Right forelimb (tissue), 1 donor: Measurements from ENCODE around the gene RSPH10B.
"Not testable (repeated sequence)": the region's sequence is repeated elsewhere in the genome, so short reads cannot be mapped to it uniquely, and the experiment has no call there.

Experiments
- DNase-seq: peaks from one replicate; pipeline ENCODE4 v3.0.0-alpha.2; 2018

RSPH10B gene

DNA sequence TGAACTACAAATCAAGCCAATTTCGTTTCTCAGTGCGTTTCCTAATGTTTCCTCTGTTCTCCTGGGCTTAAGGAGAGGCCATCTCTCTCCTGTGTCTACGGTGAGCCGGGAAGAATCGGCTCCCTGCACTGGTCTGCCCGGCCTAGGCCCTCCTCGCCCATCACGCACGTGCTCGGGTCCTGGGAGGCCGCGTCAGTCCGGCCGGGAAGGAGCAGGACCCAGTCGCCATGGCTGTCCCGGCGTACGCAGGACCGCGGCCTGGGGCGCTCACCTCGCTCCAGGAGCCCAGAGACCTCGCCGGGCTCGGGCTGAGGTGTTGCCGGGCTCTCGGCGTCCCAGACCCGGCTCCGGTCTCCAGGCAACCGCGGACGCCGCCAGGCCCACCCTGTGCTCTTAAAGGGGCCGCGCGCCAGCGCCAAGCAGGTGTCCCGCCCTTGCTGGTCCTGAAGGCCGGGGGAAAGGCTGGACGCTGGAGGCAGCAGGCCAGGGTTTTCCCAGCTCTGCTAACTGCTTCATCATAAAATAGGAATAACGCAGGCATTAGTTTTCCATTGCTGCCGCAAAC lies at the start of gene RSPH10B:
RSPH10B (minus strand) TSS at position 343 of the 565 bp plus-strand sequence. CDS start 3,573 bp downstream, outside the sequence.
- DNase-seq = not testable (repeated sequence)

DNA sequence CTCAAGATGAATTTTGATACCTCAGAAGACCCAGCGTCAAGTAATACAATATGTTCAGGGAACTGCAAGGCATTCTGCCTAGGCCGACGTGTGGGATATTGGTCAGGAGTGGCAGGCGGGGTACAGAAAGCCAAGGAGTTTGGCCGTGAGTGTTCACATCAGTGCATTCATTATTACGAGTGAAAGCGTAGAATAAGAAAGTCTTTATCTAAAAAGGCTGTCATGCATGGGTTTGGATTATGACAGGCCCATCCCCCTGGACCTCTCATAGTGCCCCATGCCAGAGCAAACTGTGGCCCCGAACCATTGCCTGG lies 46.1 kb upstream of the RSPH10B start:
- DNase-seq = no peak

DNA sequence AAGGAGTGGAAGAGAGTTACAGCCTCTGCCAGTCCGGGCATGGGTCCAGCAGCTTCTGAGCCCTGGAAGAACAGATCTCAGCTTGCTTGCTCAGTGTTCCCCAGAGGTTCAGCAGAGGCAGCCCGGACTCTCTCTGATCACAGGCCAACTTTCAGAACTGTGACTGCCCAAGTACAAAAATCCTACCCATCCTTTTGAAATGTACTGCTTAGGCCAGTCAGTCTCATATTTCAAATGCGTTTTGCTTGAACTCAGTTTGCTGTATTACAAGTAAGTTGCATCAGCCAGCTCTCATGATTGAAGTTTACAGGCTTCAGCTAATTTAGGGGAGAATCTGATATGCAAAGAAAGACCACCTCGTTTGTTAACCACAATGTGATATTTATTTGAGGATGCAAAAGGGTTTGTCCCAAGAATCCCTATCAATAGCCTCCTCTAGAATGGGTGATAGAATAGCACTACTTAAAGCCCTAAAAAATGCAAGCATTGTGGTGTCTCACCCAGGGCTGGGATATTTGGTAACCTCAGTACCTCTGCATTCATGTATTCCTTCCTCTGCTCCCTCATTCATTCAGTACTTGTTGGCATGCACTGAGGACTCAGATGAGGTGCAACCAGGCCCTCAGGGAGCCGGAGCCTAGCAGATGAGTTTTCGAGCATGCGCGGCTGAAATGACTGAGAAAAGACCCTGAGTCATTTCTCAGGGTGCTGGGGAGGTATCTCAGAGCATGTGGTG lies 45.6 kb upstream of the RSPH10B start:
- peak; percentile 75 for DNase-seq

DNA sequence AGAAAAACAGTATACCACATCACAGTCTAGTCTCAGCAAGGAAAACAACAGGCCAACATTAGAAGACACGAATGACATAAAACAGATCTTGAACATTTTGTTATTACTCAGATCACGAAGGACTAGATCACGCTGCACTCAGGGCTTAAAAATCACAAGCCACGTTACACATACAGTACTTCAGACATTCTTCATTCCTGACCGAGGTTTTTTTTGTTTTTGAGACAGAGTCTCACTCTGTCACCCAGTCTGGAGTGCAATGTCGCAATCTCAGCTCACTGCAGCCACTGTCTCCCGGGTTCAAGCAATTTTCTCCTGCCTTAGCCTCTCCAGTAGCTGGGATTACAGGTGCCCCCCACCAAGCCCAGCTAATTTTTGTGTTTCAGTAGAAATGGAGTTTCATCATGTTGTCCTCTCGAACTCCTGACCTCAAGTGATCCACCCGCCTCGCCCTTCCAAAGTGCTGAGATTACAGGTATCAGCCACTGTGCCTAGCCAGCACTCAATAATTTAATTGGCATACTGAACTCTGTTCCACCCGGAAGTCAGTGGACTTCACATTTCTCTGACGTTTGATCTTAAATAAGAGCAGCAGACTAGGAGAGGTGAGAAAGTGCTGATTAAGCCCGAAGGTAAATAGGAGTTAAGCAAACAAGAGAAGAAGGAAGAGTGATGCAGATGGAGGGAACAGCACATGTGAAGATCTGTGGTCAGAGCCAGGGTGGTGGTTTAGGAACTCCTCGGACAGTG lies 42.0 kb upstream of the RSPH10B start:
- DNase-seq = no peak

DNA sequence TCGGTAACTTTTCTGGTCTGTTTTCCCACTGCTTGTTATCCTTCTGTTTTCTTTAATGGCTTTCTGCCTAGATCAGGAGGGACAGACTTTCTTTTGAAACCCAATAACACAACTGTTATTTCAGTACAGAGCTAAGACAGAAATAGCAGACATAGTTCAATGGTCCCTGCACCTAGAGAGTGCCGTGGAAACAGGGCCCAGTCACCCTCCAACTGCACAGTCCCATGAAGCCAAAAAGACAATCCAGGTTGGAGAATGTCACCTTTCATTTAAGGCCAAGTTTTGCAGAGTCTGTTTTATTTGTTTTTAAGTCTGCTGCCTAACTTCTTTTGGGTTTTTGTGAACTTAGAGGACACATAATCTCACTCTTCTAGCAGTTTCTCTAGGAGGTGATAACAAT lies 41.1 kb upstream of the RSPH10B start:
- DNase-seq = no peak

DNA sequence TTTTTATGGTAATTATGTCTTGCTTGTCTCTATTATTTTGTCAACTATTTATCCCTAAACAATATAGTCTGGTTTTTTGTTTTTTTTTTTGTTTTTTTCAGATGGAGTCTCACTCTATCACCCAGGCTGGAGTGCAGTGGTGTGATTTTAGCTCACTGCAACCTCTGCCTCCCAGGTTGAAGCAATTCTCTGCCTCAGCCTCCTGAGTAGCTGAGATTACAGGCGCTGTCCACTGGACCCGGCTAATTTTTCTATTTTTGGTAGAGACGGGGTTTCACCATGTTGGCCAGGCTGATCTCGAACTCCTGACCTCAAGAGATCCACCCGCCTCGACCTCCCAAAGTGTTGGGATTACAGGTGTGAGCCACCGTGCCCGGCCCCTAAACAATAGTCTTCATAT lies 39.9 kb upstream of the RSPH10B start:
- DNase-seq = not testable (repeated sequence)

DNA sequence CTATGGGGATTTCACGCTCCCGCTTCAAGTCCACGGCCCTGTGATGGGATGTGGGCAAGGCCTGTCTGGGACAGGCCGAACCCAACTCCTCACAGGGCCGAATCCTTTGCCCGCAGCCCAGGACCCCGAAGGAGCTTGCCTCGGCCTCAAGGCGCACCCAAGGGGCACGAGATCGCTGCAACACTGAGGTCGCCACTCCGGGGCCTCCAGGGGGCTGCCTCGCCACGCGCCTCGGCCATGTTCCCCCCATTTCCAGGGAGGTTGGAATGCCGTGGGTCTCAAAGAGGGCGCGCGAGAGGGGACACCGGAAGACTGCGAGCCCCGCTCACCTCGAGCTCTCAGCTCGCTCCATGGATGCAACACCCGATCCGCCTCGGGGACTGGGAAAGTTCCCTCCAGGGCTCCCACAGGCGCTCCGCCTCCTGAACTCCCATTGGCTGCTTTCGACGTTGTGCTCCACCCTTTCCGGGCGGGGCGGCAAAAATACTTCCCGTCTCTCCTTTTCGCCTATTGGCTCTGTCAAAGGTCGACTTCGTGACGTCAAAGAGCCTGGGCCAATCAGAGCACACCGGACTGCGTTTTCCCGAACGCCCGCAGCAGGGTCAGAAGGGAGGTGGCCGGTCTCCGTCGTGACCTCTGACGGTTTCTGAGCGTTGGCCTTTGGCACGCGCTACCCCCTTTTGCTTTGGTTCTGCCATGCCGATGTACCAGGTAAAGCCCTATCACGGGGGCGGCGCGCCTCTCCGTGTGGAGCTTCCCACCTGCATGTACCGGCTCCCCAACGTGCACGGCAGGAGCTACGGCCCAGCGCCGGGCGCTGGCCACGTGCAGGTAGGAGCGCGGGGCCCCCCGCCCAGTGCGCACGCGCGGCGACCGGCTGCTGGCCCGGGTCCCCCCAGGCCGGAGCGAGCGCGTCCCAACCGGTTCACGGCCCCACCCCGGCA lies 38.5 kb upstream of the RSPH10B start, which contains the start of the genes AIMP2 and PMS2:
AIMP2 (plus strand) TSS at position 605 of the 944 bp plus-strand sequence; CDS start at position 697, 92 bp downstream.
PMS2 (minus strand) TSS at position 382 of the 944 bp plus-strand sequence; CDS start at position 352, 30 bp downstream.
- DNase-seq = peak; percentile 97

DNA sequence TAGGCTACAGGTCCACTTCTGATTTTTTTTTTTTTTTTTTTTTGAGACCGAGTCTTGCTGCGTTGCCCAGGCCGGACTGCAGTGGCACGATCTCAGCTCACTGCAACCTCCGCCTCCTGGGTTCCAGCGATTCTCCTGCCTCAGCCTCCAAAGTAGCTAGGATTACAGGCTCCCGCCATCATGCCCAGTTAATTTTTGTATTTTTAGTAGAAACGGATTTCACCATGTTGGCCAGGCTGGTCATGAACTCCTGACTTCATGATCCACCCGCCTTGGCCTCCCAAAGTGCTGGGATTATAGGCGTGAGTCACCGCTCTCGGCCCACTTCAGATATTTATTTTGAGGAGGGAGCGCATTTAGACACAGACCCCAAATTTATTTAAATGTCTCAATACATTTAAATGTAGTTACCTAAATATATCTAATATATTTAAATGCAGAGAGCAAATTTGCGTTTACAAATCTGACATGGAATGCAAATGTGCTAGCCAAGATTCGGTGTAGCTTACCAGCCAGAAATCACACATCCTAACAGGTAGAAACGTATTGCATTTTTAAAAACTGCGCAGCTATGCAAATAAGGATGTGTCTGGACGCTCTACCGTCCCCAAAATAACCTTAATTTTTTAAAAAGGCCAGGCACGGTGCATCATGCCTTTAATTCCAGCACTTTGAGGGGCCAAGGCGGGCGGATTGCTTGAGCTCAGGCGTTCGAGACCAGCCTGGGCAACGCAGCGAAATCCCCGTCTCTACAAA lies 37.5 kb upstream of the RSPH10B start:
- DNase-seq = not testable (repeated sequence)

DNA sequence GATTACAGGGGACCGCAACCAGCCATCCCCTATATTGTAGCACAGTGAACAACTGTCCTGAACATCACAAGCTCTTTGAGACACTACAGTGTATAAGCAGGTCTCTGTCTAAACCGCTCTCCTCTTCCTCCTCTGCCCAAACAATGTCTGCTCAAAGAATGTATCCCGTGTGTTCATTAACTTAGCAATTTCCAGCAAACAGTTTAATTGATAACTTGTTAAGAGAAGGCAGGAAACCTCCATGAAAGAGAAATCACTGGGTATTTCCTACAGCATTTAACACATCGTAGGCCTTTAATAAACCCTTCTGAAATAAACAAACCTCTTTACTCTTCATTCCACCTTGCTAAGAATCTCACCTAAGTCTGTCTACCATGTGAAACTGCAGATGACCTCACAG lies 36.9 kb upstream of the RSPH10B start:
- DNase-seq = no peak

DNA sequence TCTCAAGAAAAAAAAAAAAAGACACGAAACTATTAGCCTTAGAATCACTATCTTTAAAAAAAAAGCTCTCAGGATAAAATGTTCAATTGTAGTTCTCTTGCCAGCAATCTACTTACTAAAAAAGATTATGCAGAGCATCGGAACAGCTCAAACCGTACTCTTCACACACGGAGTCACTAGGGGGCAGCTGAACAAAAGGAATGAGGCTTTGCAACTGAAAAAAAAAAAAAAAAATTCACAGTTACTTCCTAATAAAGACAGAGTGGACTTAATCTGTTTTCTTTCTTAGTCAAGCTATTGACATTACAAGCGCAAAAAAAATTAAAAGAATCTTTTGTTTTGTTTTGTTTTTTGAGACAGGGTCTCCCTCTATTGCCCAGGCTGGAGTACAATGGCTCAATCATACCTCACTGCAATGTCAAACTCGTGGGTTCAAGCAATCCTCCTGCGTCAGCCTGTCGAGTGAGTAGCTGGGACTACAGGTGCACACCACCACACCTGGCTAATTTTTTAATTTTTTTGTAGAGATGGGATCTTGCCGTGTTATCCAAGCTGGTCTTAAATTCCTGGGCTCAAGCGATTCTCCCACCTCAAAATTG lies 26.8 kb upstream of the RSPH10B start:
- peak; percentile 56 for DNase-seq

DNA sequence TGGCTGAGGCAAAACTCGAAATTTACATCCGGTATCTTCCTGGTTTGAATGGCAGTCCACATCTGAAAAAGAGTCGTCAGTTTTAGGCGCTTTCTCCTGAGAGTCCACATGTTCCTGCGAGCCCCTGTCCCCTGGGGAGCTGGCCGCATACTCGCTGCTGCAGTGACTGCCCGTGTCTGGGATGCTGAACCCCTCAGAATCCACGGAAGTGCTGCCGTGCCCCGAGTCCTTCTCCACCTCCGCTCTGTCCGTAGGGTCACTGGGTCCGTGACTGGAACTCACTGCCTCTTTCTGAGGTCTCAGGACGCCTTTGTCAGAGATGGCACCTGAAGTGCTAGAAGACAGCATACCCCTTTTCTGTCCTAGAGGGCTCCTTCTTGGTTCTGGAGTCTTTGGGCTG lies 16.6 kb upstream of the RSPH10B start:
- not testable (repeated sequence) for DNase-seq

DNA sequence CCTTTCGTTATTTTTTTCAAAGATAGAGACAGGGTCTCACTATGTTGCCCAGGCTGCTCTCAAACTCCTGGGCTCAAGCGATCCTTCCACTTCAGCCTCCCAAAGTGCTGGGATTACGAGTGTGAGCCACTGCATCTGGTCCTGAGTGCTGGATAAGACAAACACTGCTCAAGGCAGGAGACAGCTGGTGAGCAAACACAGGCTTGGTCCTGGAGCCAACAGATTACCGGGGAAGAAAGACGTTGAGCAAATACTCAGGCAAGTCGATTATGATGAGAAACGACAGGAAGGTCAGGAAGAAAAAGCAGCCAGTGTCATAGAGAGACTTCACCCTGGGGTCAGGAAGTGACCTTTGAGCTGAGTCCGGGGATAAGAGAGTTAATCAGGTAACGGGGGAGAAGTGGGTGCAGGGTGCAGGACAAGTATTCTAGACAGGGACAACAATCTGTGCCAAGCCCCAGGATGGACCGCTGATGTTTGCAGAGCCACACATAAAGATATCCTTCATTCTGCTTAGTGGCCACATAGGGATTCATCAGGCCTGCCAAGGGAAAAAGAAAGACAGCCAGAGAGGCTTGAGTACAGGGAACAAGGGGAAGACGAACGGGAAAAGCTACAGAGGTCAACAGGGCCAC lies 9.3 kb upstream of the RSPH10B start:
- DNase-seq = not testable (repeated sequence)

DNA sequence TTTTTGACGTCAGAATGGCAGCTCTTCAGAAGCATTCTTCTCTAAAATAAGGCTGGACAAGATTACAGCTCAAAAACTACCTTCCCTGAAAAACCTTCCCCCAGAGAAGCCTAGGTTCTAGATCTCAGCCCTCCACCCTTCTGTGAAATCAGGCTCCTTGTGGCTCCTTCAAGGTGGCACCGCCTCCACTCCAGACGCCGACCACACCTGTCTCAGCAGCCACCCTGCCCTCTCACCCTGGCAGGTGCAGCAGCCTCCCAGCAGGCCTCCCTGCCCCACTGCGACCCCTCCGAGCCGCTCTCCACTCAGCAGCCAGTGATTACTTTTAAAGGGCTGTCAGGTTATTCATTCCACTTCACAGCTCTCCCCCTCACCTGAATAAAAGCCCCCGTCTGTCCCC lies 3.1 kb upstream of the RSPH10B start:
- DNase-seq = not testable (repeated sequence)

DNA sequence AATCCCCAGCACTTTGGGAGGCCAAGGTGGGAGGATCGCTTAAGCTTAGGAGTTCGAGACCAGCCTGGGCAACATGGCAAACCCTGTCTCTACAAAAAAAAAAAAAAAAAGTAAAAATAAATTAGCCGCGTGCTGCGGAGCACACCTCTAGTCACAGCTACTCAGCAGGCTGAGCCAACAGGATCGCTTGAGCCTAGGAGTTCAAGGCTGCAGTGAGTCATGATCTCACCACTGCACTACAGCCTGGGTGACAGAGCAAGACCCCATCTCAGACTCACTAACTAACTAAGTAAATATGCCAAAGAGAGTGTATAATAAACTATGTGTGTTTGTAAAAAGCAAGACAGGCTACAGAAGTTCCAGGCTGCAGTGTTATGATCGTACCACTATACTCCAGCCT lies 6.7 kb downstream of the RSPH10B start:
- not testable (repeated sequence) for DNase-seq

DNA sequence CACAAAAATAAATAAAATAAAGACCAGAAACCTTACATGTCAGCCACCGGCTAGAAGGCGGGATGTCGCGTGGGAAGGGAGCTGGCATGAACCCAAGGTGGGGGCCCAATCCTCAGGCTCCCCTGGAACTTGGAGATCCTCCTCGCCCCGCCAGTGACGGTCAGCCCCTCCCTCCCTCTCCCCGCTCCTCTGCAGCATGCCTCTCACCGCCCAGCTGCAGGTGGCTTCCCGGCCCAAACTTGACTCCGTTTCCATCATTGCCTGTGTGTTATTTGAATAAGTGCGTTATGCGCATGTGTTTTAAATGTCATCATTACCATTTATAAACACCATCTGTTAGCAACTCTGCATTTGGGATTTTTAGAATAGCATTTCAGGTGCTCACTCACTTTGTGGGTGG lies 7.3 kb downstream of the RSPH10B start:
- DNase-seq = not testable (repeated sequence)

DNA sequence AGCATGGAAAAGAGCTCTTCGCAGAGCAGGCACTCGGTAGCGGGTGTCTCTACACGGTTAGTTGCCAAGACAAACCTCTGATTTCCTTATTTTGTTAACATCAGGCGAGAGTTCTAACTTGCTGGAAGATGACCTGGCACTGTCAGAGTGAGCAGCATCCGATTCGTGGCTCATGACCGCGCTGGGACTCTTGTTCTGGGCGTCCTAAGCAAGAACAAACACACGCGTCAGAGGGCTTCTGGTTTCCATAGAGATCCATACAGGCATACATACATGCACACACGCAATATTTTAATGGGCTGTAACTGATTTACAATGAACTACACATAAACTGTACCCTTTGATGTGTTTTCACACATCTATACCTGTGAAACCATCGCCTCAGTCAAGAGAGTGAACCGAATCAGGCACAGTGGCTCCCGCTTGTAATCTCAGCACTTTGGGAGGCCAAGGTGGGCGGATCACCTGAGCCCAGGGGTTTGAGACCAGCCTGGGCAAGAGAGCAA lies 35.5 kb downstream of the RSPH10B start:
- DNase-seq = not testable (repeated sequence)

DNA sequence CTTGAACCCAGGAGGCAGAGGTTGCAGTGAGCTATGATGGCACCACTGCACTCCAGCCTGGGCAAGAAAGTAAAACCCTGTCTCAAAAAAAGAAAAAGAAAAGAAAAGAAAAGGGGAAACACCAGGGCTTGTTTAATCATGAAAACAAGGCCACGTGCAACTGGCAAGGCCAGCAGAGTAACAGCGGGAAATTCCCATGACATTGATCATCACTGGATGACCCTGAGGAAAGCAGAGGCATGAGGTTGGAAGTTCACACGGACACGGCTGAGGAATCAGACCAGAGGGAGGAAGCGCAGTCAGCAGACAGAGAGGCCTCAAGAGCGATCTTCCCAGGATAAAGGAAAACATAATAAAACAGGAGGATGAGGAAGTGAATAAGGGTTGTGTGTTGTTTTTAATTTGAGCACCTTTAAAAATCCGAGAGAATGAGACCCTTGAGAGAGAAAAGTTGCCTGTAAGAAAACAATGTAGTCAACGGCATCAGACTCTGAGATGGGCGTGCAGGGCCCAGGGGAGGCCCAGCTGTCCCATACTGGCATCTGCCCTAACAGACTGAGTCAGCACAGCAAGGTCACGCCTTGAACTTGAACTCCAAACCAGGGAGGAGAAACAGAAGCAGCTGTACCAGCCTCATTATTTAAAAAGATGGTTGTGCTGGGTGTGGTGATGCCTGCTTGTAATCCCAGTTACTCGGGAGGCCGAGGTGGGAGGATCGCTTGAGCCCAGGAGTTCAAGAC lies 38.4 kb downstream of the RSPH10B start:
- DNase-seq = not testable (repeated sequence)

DNA sequence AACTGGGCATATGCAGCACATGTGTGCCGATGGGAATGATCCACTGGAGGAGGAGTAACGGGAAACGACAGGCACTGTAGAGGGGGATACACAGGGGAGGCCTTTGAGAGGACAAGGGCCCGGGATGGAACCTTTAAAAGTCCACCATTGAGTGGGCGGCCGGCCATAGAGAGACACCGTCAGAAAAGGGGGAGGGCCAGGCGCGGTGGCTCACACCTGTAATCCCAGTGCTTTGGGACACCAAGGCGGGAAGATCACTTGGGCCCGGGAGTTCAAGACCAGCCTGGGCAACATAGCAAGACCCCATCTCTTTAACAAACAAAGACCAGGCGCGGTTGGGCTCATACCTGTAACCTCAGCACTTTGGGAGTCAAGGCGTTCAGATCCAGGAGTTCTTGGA lies 39.2 kb downstream of the RSPH10B start:
- DNase-seq = not testable (repeated sequence)

DNA sequence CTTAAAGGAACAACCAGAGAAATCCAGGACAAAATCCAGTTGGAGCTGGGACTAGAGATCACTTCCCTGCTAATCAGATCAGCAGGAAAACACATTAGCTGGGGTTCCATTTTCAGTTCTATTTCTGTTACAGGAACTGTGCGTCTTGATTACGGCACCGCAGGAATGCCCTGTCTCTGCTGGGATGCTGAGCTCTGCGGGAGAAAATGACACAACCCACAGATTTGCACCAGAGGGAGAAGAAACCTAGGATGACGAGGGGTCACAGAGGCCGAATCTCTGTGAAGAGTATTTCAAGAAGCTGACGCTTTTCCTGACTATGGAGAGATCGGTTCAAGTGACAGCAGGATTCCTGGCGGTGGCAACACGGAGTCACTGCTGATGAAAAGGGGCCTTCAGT lies 40.2 kb downstream of the RSPH10B start:
- DNase-seq = not testable (repeated sequence)
